OCI-LY3 (cell line): ENCODE data around the gene ATP2C2.

ENCODE experiments used
- H2AFZ ChIP-seq: fragments of 200-600, 300-600 bp; shearing (Covaris generic); 2 replicates; pipeline ENCODE4 v1.6.0; 2014; ENCODE audit warnings: antibody characterized with exemption, low read depth, low read length
- H3K27ac ChIP-seq: fragments of 200-600, 300-600 bp; sonication (generic); 2 replicates; pipeline ENCODE4 v1.5.1; 2014; ENCODE audit warnings: mild to moderate bottlenecking, low read length, moderate library complexity, mixed read lengths
- H3K27me3 ChIP-seq: fragments of 200-600, 300-600 bp; sonication (generic); 2 replicates; pipeline ENCODE4 v1.6.1; 2014; ENCODE audit warnings: low read depth, low read length, mixed read lengths
- H3K36me3 ChIP-seq: fragments of 200-600, 300-600 bp; sonication (generic); replicated peaks from 2 replicates; pipeline ENCODE3; 2014; ENCODE audit warnings: low read depth, low read length, mixed read lengths
- H3K4me1 ChIP-seq: fragments of 300-600, 200-600 bp; sonication (generic); 2 replicates; pipeline ENCODE4 v1.6.1; 2014; ENCODE audit warnings: low read length, mixed read lengths
- H3K4me2 ChIP-seq: fragments of 200-600, 300-600 bp; sonication (generic); 2 replicates; pipeline ENCODE4 v1.6.1; 2014; ENCODE audit warnings: low read length, mixed read lengths
- H3K4me3 ChIP-seq: fragments of 300-600, 200-600 bp; sonication (generic); 2 replicates; pipeline ENCODE4 v1.5.1; 2014; ENCODE audit warnings: antibody characterized with exemption, mild to moderate bottlenecking, low read length, moderate library complexity
- H3K79me2 ChIP-seq: fragments of 300-600, 200-600 bp; shearing (Covaris generic); 2 replicates; pipeline ENCODE4 v1.6.1; 2014; ENCODE audit warnings: mild to moderate bottlenecking, low read length, mixed read lengths
- H3K9ac ChIP-seq: fragments of 300-600, 200-600 bp; shearing (Covaris generic); 2 replicates; pipeline ENCODE4 v1.6.0; 2014; ENCODE audit warnings: mild to moderate bottlenecking, low read length, moderate library complexity
- H3K9me3 ChIP-seq: fragments of 200-600, 300-600 bp; shearing (Covaris generic); 2 replicates; pipeline ENCODE4 v1.6.1; 2014; ENCODE audit warnings: low read length, mixed read lengths; ENCODE audit not compliant: insufficient read depth
- H4K20me1 ChIP-seq: fragments of 200-600, 300-600 bp; sonication (generic); 2 replicates; pipeline ENCODE4 v1.6.1; 2016; ENCODE audit warnings: low read length, mixed read lengths; ENCODE audit not compliant: insufficient read depth
- CTCF ChIP-seq: fragments of 200-600, 300-600 bp; sonication (generic); IDR thresholded peaks from 2 replicates; pipeline ENCODE4 v1.5.1; 2014; ENCODE audit warnings: antibody characterized with exemption, low read length, low read depth
- EZH2phosphoT487 ChIP-seq: fragments of 200-600 bp; shearing (Covaris generic); IDR thresholded peaks from 2 replicates; pipeline ENCODE4 v1.6.1; 2018; ENCODE audit warnings: antibody characterized with exemption, mixed run types, low read depth

ATP2C2 gene

GRCh38 chr16:84477661-84478060 is 109.3 kb downstream of the ATP2C2 start:
- Histone ChIP-seq H3K4me3 (no peak overlapping the region), H3K4me2 (no peak overlapping the region), H4K20me1 (no peaks in the 10 kb centered on the region; the same call in 1 of the 2 replicates), H3K36me3 (no peaks in the 10 kb centered on the region), H3K27ac (no peak overlapping the region), H3K9ac (no peak overlapping the region), H3K79me2 (no peaks in the 10 kb centered on the region), H3K4me1 (no peaks in the 10 kb centered on the region), H2AFZ (no peak overlapping the region), H3K27me3 (no peaks in the 10 kb centered on the region), H3K9me3 (no peaks in the 10 kb centered on the region)
- TF ChIP-seq EZH2phosphoT487 (no peak), CTCF (no peak)

- Histone ChIP-seq H4K20me1 (no peaks in the 10 kb centered on the region; the same call in 1 of the 2 replicates), H3K4me1 (no peaks in the 10 kb centered on the region), H3K4me2 (no peak overlapping the region), H3K27ac (no peak overlapping the region), H3K4me3 (no peak overlapping the region), H3K9ac (no peak overlapping the region), H2AFZ (no peak overlapping the region), H3K27me3 (no peaks in the 10 kb centered on the region), H3K79me2 (no peaks in the 10 kb centered on the region), H3K9me3 (no peaks in the 10 kb centered on the region), H3K36me3 (no peaks in the 10 kb centered on the region)
- no peak for TF ChIP-seq EZH2phosphoT487
- no peak for TF ChIP-seq CTCF
These were observed 110.0 kb downstream of the ATP2C2 start for GRCh38 chr16:84478172-84478947.

- no peaks in the 10 kb centered on the region for H3K36me3 ChIP-seq
- no peak overlapping the region for H2AFZ ChIP-seq
- H3K27ac ChIP-seq = no peak overlapping the region
- H3K4me1 ChIP-seq = no peaks in the 10 kb centered on the region
- no peak overlapping the region for H3K4me2 ChIP-seq
- TF ChIP-seq EZH2phosphoT487 (no peak), CTCF (no peak)
- no peaks in the 10 kb centered on the region; the same call in 1 of the 2 replicates for H4K20me1 ChIP-seq
- H3K9ac ChIP-seq = no peak overlapping the region
- no peak overlapping the region for H3K4me3 ChIP-seq
- no peaks in the 10 kb centered on the region for H3K9me3 ChIP-seq
- H3K79me2 ChIP-seq = no peaks in the 10 kb centered on the region
- no peaks in the 10 kb centered on the region for H3K27me3 ChIP-seq
These were observed 111.5 kb downstream of the ATP2C2 start for GRCh38 chr16:84479716-84480450.

GRCh38 chr16:84481051-84481735 is 112.9 kb downstream of the ATP2C2 start:
- no peak overlapping the region for H3K4me3 ChIP-seq
- no peak for TF ChIP-seq CTCF
- no peaks in the 10 kb centered on the region for H3K4me1 ChIP-seq
- no peaks in the 10 kb centered on the region for H3K36me3 ChIP-seq
- H4K20me1 ChIP-seq = no peaks in the 10 kb centered on the region; the same call in 1 of the 2 replicates
- no peak overlapping the region for H3K9ac ChIP-seq
- no peaks in the 10 kb centered on the region for H3K27me3 ChIP-seq
- no peak overlapping the region for H3K4me2 ChIP-seq
- H2AFZ ChIP-seq = no peak overlapping the region
- no peaks in the 10 kb centered on the region for H3K9me3 ChIP-seq
- H3K27ac ChIP-seq = no peak overlapping the region
- no peaks in the 10 kb centered on the region for H3K79me2 ChIP-seq
